CD14-positive monocyte (primary cell): ENCODE measurements around the gene CEACAM7. TPM values are rescaled to one million over a fixed set of nuclear protein-coding genes. Genes with fewer than 3 reads are reported as not detected.

Experiments used
- DNase-seq, 3 donors: peaks; one replicate each; pipeline ENCODE4 v3.0.0-alpha.2; 2011 to 2022
- H2AFZ ChIP-seq: 2 replicates; pipeline ENCODE4 v1.6.0; 2012; ENCODE audit warnings: mild to moderate bottlenecking, low read depth, low read length, inconsistent platforms; ENCODE audit not compliant: insufficient read depth, poor library complexity, severe bottlenecking
- H3K27ac ChIP-seq, 2 donors: 1 replicate in 1 of 2; 2 replicates in 1 of 2; pipeline ENCODE4 v1.5.1; 2012 to 2013; ENCODE audit warnings: low read length in 2 of 2, control low read depth in 1 of 2, inconsistent platforms in 1 of 2, low read depth in 1 of 2, mild to moderate bottlenecking in 1 of 2
- H3K27me3 ChIP-seq, 2 donors: one replicate each; pipeline versions ENCODE4 v1.6.0 to v1.6.1; 2011 to 2013; ENCODE audit warnings: low read length in 2 of 2; ENCODE audit not compliant: control insufficient read depth in 2 of 2, insufficient read depth in 2 of 2
- H3K36me3 ChIP-seq, 2 donors: replicated peaks in 1 of 2; 1 replicate in 1 of 2; 2 replicates in 1 of 2; pipeline versions ENCODE4 v1.5.1 to v1.6.1; 2012 to 2013; ENCODE audit warnings: low read length in 2 of 2, control low read depth in 1 of 2, inconsistent platforms in 1 of 2, mild to moderate bottlenecking in 1 of 2; ENCODE audit not compliant: insufficient read depth in 2 of 2, control insufficient read depth in 1 of 2
- H3K4me1 ChIP-seq, 2 donors: 1 replicate in 1 of 2; 2 replicates in 1 of 2; pipeline versions ENCODE4 v1.5.1 to v1.6.1; 2012 to 2013; ENCODE audit warnings: low read length in 2 of 2, control low read depth in 1 of 2, inconsistent platforms in 1 of 2, mild to moderate bottlenecking in 1 of 2, moderate library complexity in 1 of 2; ENCODE audit not compliant: insufficient read depth in 2 of 2, control insufficient read depth in 1 of 2
- H3K4me2 ChIP-seq: replicated peaks from 2 replicates; pipeline ENCODE3; 2012; ENCODE audit warnings: low read length, moderate library complexity, mild to moderate bottlenecking; ENCODE audit not compliant: poor library complexity, severe bottlenecking; ENCODE audit errors: extremely low read depth
- H3K4me3 ChIP-seq, 3 experiments: fragments of 200-600 bp in 1 of 3; sonication (generic) in 1 of 3; replicated peaks in 1 of 3; 1 replicate in 2 of 3; 2 replicates in 1 of 3; pipeline ENCODE4 v1.5.1; 2011 to 2013; ENCODE audit warnings: low read length in 3 of 3, mild to moderate bottlenecking in 3 of 3, control low read depth in 2 of 3, low read depth in 2 of 3, inconsistent platforms in 1 of 3, moderate library complexity in 1 of 3
- H3K79me2 ChIP-seq: 2 replicates; pipeline ENCODE4 v1.6.0; 2012; ENCODE audit warnings: mild to moderate bottlenecking, control low read depth, inconsistent platforms, low read length, moderate library complexity; ENCODE audit not compliant: insufficient read depth
- H3K9ac ChIP-seq: 2 replicates; pipeline ENCODE4 v1.6.0; 2017; ENCODE audit warnings: low read length, mild to moderate bottlenecking; ENCODE audit not compliant: insufficient read depth, poor library complexity, severe bottlenecking
- H3K9me3 ChIP-seq, 2 donors: replicated peaks in 1 of 2; 1 replicate in 1 of 2; 2 replicates in 1 of 2; pipeline versions ENCODE4 v1.5.1 to v1.6.1; 2012 to 2013; ENCODE audit warnings: low read length in 2 of 2, control low read depth in 1 of 2; ENCODE audit not compliant: control insufficient read depth in 1 of 2, insufficient read depth in 1 of 2
- H4K20me1 ChIP-seq: 2 replicates; pipeline ENCODE4 v1.6.0; 2012; ENCODE audit warnings: mild to moderate bottlenecking, low read length, control low read depth, moderate library complexity; ENCODE audit not compliant: insufficient read depth
- H3K27ac Mint-ChIP-seq, 7 donors: one replicate each; pipeline ENCODE4 v1.8.0; 2020; ENCODE audit warnings: mild to moderate bottlenecking in 7 of 7, mixed read lengths in 7 of 7, moderate library complexity in 6 of 7, inconsistent platforms in 2 of 7
- H3K27me3 Mint-ChIP-seq, 3 donors: one replicate each; pipeline ENCODE4 v1.8.0; 2021 to 2022; ENCODE audit warnings: low read depth in 3 of 3, mild to moderate bottlenecking in 3 of 3, mixed read lengths in 3 of 3, moderate library complexity in 3 of 3, inconsistent platforms in 1 of 3
- H3K36me3 Mint-ChIP-seq, 2 donors: one replicate each; pipeline ENCODE4 v1.8.0; 2020; ENCODE audit warnings: mixed read lengths in 2 of 2, inconsistent platforms in 1 of 2, mild to moderate bottlenecking in 1 of 2
- H3K4me1 Mint-ChIP-seq: one replicate; pipeline ENCODE4 v1.8.0; 2020; ENCODE audit warnings: mild to moderate bottlenecking, mixed read lengths
- H3K4me3 Mint-ChIP-seq, 2 donors: one replicate each; pipeline ENCODE4 v1.8.0; 2020; ENCODE audit warnings: mild to moderate bottlenecking in 2 of 2, mixed read lengths in 2 of 2, moderate library complexity in 1 of 2
- H3K9me3 Mint-ChIP-seq, 7 donors: one replicate each; pipeline ENCODE4 v1.8.0; 2020 to 2022; ENCODE audit warnings: mixed read lengths in 7 of 7, mild to moderate bottlenecking in 6 of 7, moderate library complexity in 6 of 7, inconsistent platforms in 2 of 7
- CTCF ChIP-seq: fragments of 200-600 bp; IDR thresholded peaks from one replicate; pipeline ENCODE4 v1.8.0; 2022; ENCODE audit warnings: antibody characterized with exemption, mild to moderate bottlenecking
- WGBS: methylation state at CpG from one replicate; pipeline ENCODE4 v1.1.5; 2013; ENCODE audit warnings: missing lambda C conversion rate; ENCODE audit not compliant: insufficient coverage; 5-methylcytosine and 5-hydroxymethylcytosine counted together
- intact Hi-C, 2 donors: fragments of 100-400 bp; cut with micrococcal nuclease; formaldehyde crosslinking; loops; one replicate each; pipeline versions ENCODE4 v1.15.0 to v1.15.1; 2023
- polyA plus RNA-seq, 3 donors: library from polyadenylated mRNA; depleted of rRNA in 1 of 3; unstranded in 2 of 3; stranded (reverse) in 1 of 3; fragments of 300-500 nt in 2 of 3; fragments of >200 nt in 1 of 3; fragmentation: Illumina TruSeq in 2 of 3; gene quantifications; 1 replicate in 2 of 3; 2 replicates in 1 of 3; pipeline ENCODE4 v1.2.3, GENCODE V29; 2012 to 2021

Gene CEACAM7
- polyA plus RNA-seq, 3 donors: not detected

- TF ChIP-seq CTCF: no peak
- 60% methylated on average over 1 of the region's 3 CpGs for WGBS
Measured at GRCh38 chr19:41734585-41734984, 46.5 kb upstream of the CEACAM7 start.

GRCh38 chr19:41734156-41734555 lies 46.1 kb upstream of the CEACAM7 start:
- Histone ChIP-seq H3K4me2 (no peak overlapping the region), H3K9ac (no peak overlapping the region), H4K20me1 (no peaks in the 10 kb centered on the region), H3K4me1 (no peaks in the 10 kb centered on the region), H3K27ac (no peak overlapping the region), H3K27me3 (peaks cover 0 to 5% of the 10 kb centered on the region in 2 donors), H3K9me3 (no peaks in the 10 kb centered on the region), H3K4me3 (no peak overlapping the region), H2AFZ (no peak overlapping the region), H3K79me2 (no peaks in the 10 kb centered on the region), H3K36me3 (no peaks in the 10 kb centered on the region)
- no peak overlapping the region for H3K27ac Mint-ChIP-seq
- no peak for TF ChIP-seq CTCF
- no peaks in the 10 kb centered on the region for H3K36me3 Mint-ChIP-seq
- no peak overlapping the region for H3K4me3 Mint-ChIP-seq
- H3K27me3 Mint-ChIP-seq: peaks cover 8 to 22% (median 13%) of the 10 kb centered on the region in 3 donors
- H3K9me3 Mint-ChIP-seq: no peaks in the 10 kb centered on the region
- DNase-seq: no peak
- H3K4me1 Mint-ChIP-seq: no peaks in the 10 kb centered on the region
- WGBS: 67% methylated on average over 1 of the region's 4 CpGs
- intact Hi-C loops: no loop called here

More at GRCh38 chr19:41734585-41734984, 46.5 kb upstream of the CEACAM7 start:
- intact Hi-C loops: no loop called here
- Histone ChIP-seq H3K9ac (no peak overlapping the region), H3K9me3 (no peaks in the 10 kb centered on the region), H4K20me1 (no peaks in the 10 kb centered on the region), H2AFZ (no peak overlapping the region), H3K27ac (no peak overlapping the region), H3K27me3 (peaks cover 0 to 5% of the 10 kb centered on the region in 2 donors), H3K79me2 (no peaks in the 10 kb centered on the region), H3K36me3 (no peaks in the 10 kb centered on the region), H3K4me2 (no peak overlapping the region), H3K4me1 (no peaks in the 10 kb centered on the region), H3K4me3 (no peak overlapping the region)
- Mint-ChIP-seq H3K36me3 (no peaks in the 10 kb centered on the region), H3K4me3 (no peak overlapping the region), H3K9me3 (no peaks in the 10 kb centered on the region), H3K27me3 (peaks cover 8 to 20% (median 13%) of the 10 kb centered on the region in 3 donors), H3K27ac (no peak overlapping the region), H3K4me1 (no peaks in the 10 kb centered on the region)
- DNase-seq: no peak
